Activated CD8-positive, alpha-beta memory T cell treated with anti-CD3 and anti-CD28 coated beads, Interleukin-2, amount 50 U/mL, for 4 hours (primary cell): ENCODE results near the gene ASB8.
"Not testable (repeated sequence)": the region's sequence is repeated elsewhere in the genome, so short reads cannot be mapped to it uniquely, and the experiment has no call there.

Experiments
- DNase-seq: peaks from one replicate; pipeline ENCODE4 v3.0.0-alpha.2; 2020

ASB8 gene

GRCh38 chr12:48131517-48131916, 25.8 kb downstream of the ASB8 start:
- DNase-seq: no peak

- no peak for DNase-seq
Measured at GRCh38 chr12:48129376-48129775, 27.9 kb downstream of the ASB8 start.

DNA sequence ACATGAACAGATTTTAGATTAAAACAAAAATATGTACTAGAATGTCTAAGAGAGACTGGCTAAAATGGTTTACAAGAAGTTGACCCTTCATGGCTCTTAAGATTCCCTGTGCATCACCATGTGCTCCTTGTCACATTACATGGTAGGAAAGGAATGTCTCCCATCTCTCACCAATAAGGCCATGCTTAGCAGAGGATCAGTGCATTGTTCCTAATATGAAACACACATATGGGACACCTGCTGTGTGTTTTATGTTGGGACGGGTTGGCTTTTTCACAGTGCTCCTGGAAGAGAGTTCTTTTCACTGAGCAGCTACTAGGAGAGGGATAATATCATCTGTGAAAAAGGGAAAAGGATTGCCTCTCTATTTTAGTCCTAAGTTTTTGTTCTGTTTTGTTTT, 28.5 kb downstream of the ASB8 start:
- DNase-seq: no peak

GRCh38 chr12:48126953-48127630, 30.2 kb downstream of the ASB8 start:
- DNase-seq: no peak

- DNase-seq: no peak
Measured at GRCh38 chr12:48125985-48126384, 31.3 kb downstream of the ASB8 start.

GRCh38 chr12:48125542-48125941, 31.8 kb downstream of the ASB8 start:
- DNase-seq: not testable (repeated sequence)

- no peak for DNase-seq
Measured at GRCh38 chr12:48123169-48123568, 34.1 kb downstream of the ASB8 start.

DNA sequence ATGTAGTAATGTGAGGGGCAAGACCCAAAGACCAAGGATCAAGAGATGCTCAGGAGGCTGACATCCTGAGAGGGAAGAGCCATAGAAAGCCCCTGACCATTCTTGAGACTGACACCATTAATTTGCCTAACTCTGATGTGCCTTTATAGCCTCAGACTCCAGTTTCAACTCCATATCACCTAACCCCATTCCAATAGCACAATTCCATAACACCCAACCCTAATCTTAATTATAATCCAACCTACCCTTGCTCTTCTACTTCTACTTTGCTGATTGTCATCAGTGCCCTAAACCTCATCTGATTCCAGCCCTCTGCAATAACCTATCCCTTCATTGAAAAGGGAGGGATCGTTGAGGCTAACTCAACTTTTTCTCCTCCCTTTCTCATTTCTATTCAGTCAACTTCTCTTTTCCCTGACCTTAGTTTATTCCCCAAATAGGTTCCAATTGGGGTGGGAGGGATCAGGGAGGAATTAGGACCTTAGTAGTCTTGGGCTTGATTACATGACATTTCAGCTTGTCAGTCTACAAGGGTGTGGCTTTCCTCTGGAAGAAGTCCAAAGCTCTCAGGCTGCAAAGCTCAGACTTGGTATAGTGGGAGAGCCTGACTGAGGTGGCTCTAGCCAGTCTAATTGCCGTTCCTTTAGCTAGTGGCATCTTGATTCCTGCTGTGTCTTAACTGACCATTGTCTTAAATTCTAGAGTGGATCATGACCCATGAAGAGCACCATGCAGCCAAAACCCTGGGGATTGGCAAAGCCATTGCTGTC, 35.1 kb downstream of the ASB8 start:
- DNase-seq: no peak

DNA sequence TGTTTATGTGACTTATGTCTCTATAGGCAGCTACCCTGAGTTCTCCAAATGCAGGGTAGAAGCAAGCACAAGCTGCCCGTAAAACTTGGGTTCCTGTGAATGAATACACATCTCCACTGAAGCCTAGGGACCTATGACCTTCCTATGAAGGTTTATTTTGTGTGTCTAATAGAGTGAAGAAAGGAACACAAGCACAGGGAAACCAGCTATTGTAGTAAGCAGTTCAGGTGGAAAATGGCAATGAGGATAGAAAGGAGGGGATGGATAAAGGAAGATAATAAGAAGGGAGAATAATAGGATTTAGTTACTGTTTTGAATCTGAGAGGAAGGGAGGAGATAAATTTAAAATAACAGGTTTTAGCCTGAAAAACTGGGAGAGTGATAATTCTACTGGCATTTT, 35.8 kb downstream of the ASB8 start:
- no peak for DNase-seq

GRCh38 chr12:48119834-48120195, 37.5 kb downstream of the ASB8 start:
- no peak for DNase-seq

DNA sequence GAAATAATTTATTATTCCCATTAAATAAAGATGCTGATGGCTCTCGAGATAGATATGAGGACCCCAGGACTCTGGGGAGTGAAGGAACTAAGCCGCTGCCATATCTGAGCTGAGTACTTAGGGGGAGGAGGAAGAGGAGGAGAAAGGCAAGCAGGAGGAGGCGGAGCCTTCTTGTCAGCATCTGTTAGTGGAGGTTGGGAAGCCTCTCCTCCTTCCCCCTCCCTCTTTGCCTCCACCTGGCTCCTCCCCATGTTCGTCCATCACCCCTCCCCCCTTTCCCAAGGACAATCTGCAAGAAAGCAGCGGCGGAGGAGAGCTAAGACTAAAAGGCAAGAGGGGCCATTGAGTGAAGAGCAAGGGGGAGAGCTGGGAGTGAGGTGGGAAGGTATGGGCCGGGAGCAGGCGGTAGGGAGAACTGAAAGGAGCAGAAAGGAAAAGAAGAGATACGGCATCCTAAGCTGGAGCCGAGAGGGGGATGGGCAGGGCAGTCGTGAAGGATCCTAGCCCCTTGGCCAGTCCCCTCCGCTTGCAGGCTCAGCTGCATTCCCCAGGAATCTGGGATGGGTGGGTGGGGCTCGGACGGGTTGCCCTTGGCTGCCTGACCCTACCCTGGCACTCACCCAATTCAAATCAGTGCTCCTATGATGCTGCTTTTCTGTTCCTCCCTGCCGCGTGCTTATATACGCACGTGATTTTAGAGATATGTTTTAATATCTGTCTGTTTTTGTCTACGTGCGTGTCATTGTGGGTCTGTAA, 38.1 kb downstream of the ASB8 start, which contains the start of gene PFKM:
PFKM (plus strand) TSS at position 287 of the 756 bp plus-strand sequence. CDS start 3,411 bp downstream, outside the sequence.
- DNase-seq: peak; percentile 48

DNA sequence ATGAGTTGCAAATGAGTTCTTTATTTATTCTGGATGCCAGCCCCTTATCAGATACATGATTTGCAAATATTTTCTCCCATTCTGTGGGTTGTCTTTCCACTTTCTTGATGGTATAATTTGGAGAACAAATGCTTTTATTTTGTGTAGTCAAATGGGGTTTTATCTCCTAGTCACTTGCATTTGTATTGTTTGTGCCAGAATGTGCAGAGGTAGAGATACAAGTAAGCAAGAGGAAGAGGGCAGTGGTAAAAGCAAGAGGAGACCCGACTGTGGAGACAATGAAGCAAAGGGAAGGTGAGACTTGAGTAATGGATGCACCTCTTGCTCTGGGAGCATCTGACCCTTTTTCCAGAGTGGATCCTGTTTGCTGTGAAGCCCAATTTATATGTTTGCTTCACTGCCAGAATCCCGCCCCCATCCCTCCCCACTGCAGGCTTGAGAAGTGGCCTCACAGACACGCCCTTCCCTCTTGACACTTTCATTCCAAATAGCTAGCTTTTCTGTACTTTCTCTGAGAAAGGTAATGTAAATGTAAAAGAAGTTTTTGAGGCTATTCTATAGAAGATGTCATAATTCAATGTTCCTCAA, 38.9 kb downstream of the ASB8 start:
- no peak for DNase-seq

DNA sequence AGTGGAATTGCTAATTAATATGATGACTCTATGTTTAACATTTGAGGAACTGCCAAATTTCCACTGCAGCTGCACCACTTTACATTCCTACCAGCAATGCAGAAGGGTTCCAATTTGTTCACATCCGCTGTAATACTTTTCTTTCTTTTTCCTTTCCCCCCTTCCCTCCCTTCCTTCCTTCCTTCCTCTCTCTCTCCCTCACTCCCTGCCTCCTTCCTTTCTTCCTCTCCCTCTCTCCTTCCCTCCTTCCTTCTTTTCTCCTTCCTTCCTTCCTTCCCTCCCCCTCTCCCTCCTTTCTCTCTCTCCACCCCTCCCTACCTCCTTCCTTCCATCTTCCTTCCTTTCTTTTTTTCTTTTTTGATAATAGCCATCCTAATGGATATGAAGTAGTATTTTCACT, 41.4 kb downstream of the ASB8 start:
- DNase-seq: no peak

DNA sequence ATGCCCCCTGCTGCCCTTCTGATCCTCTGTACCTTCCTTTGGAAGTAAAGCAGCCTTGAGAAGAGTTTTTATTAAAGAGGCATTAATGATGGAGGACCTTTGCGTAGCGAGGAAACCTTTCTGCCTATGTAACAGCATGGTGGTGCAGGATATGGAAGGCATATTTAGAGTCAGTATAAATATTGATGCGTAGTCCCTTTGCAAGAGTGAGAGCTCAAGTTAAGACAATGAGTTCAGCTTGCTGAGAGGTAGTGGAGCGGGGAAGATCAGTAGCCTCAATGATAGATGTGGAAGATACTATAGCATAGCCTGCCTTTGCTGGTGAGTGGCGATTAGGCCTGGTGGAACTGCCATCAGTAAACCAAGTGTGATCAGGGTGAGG, 46.0 kb downstream of the ASB8 start:
- not testable (repeated sequence) for DNase-seq

DNA sequence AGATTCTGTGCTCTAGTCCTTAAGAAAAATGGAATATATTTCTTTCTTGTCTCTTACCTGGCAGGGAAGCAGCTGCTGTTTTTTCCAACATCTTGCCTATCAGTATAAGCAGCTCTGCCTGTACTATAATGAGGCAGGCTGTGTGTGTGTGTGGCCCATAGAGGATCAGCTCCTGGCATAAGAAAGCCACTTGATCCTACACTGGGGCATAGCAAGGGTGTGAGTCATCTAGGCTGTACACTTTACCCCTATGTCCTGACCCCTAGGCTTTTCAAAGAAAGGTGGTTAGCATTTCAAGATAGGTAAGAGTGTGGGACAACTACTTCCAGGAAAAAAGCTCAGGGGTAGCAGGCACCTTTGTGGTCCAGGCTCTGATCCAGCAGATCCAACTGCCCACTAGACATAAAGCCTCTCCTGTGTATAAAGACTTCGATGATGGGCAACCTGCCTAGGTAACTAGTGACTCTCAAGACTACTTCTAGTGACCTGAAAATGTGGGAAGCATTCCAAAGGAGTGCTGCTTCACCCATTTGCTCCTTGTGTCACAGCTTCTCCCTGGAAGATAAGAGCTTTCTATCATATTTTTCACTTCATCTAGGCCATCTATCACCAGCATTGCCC, 46.5 kb downstream of the ASB8 start:
- no peak for DNase-seq

DNA sequence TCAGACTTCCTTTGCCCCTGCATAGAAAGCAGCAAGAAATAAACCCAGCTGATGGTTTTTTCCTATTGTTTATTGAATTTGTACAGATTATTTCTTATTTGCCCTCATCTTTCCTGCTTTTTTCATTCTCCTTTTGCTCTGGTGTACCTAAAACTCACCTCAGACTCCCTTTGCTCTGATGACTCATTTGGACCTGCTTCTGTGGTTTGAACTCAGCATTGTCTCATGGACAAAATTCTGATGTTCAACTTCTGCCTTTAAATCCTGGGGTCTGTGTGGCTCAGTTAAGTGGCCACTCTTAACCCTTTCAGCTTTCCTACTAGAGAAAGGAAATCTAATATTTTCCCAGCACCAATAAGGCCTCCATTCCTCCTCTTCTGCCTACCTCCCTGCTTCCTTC, 47.9 kb downstream of the ASB8 start:
- DNase-seq: no peak

- DNase-seq: no peak
Measured at GRCh38 chr12:48106681-48107613, 50.4 kb downstream of the ASB8 start.

GRCh38 chr12:48105867-48106680, 51.2 kb downstream of the ASB8 start, which contains the start of gene SENP1:
Gene SENP1 (minus strand): TSS chr12:48106079. CDS start chr12:48101472, 4,607 bp downstream.
- DNase-seq: peak; percentile 88

- DNase-seq: peak; percentile 55
Measured at GRCh38 chr12:48105321-48105866, 51.9 kb downstream of the ASB8 start.

DNA sequence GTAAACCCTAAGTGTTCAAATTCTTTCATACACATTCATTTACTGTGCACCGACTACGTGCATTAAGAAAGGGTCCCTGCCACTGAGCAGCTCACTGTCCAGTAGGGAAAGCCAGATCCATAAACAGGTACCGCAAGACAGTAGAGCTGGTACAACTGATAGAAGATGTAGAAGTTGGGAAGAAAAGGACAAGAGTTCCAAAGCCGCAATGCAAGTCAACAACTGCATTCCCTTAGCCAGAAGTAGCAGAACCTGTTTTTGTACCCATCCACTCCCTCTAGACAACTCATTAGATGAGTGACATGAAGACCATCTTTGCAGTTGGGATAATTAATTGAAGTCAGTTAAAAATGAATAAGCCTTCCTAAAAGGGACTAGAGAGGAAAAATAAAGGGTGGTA, 52.8 kb downstream of the ASB8 start:
- no peak for DNase-seq
